ENCODE measurements around the gene IGF2BP1.
"Not testable (repeated sequence)": the region's sequence is repeated elsewhere in the genome, so short reads cannot be mapped to it uniquely, and the experiment has no call there.

IGF2BP1 gene

DNA sequence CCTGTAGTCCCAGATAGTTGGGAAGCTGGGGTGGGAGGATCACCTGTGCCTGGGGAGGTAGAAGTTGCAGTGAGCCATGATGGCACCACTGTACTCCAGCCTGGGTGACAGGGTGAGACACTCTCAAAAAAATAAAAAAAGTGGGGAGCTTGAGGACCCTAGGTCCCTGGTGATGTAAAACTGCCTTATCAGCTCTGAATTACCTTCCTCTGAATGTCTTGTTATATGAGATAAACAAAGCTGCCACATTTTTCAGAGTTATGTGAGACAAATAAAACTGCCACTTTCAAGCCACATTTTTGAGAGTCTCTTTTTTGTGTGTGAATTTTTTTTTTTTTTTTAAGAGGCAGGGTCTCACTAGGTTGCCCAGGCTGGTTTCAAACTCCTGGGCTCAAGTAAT is 103.4 kb downstream of the IGF2BP1 start:
- DNase-seq (ENCODE audit: low spot score): no peak

DNA sequence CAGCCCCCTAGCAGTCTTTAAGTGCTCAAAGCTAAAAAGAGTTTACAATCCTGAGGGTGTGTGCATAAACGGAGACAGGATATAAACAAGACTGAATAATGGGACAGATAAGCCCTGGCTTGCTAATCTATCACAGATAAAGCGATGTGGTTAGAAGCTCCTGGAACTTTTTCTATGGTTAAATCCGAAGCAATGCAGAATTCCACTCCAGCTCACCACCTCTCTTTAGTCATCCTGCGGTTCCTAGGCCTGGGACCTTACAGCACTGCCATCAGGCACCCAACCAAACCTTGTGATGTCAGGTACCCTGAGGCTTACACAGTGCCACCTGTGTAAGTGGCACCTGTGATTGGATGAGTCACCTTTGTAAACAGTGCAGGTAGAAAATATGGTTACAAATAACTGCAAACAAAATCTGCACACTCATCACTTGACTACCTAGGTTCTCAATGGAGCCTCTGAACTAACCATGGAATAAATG is 103.9 kb downstream of the IGF2BP1 start:
- DNase-seq (ENCODE audit: low spot score): no peak

DNA sequence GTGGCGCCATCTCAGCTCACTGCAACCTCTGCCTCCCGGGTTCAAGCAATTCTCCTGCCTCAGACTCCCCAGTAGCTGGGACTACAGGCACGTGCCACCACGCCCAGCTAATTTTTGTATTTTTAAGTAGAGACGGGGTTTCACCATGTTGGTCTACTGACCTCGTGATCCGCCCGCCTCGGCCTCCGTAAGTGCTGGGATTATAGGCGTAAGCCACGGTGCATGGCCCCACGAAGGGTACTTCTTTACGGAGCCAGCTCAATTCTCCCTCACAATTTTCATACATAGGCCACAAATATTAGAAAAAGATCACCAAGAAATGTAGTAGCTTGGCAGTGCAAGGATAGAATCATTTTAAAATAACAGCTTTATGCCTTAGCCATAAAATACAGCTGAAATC is 106.2 kb downstream of the IGF2BP1 start:
- DNase-seq (ENCODE audit: low spot score): not testable (repeated sequence)

DNA sequence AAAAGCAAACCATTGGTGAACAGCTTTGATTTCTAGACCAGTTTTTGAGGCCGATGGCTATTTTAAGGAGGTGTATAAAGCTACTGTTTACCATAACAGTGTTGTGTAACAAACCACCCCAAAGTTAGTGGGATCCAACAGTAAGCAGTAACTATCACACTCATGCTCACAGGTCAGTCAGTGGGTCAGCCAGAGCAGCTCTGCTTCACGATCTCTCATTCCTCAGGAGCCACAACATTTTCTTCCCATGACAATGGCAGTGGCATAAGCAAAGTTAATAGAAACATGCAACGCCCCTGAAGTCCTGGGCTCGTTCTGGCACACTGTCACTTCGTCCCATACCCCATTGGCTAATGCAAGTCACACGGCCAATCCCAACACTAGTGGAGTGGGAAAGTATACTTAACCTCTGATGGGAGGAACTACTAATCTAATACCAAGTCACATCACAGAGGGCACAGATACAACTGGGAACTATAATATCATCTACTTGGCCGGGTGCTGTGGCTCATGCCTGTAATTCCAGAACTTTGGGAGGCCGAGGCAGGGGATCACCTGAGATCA is 107.4 kb downstream of the IGF2BP1 start:
- no peak for DNase-seq (ENCODE audit: low spot score)

Data from cerebellar cortex (tissue), 1 donor.